IPS-18c (cell line): ENCODE measurements around the gene AGPAT4.

ENCODE experiments used
- H3K4me3 ChIP-seq: 2 replicates; pipeline ENCODE4 v1.7.0; 2013; ENCODE audit warnings: low read depth, mild to moderate bottlenecking, low read length, moderate library complexity; ENCODE audit not compliant: insufficient read depth
- H3K9me3 ChIP-seq: one replicate; pipeline ENCODE4 v1.6.1; 2013; ENCODE audit warnings: mild to moderate bottlenecking, low read length, moderate library complexity; ENCODE audit not compliant: control insufficient read depth, insufficient read depth

Gene AGPAT4

GRCh38 chr6:161169696-161170095, 104.2 kb downstream of the AGPAT4 start:
- H3K9me3 ChIP-seq, result no peaks in the 10 kb centered on the region
- H3K4me3 ChIP-seq, result no peak overlapping the region

DNA sequence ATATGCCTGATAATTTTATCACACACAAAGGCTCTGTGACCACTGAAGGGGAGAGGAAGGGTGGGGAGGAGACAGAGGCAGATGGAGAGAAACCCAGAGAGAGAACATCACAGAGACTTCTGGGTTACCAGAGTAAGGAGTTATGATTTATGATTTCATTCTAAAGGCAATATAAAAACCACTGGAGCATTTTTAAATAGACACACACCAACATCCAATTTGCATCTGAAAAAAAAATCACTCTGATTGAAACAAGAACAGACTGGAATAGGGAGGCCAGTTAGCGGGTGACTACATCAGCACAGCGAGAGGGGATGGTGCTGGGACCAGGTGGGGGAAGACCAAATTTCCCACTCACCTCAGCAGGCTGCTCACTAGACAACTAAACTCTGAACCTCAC, 104.8 kb downstream of the AGPAT4 start:
- H3K9me3 ChIP-seq, result no peaks in the 10 kb centered on the region
- no peak overlapping the region for H3K4me3 ChIP-seq

- H3K4me3 ChIP-seq, result no peak overlapping the region
Observed at GRCh38 chr6:161168281-161168891, 105.5 kb downstream of the AGPAT4 start.

DNA sequence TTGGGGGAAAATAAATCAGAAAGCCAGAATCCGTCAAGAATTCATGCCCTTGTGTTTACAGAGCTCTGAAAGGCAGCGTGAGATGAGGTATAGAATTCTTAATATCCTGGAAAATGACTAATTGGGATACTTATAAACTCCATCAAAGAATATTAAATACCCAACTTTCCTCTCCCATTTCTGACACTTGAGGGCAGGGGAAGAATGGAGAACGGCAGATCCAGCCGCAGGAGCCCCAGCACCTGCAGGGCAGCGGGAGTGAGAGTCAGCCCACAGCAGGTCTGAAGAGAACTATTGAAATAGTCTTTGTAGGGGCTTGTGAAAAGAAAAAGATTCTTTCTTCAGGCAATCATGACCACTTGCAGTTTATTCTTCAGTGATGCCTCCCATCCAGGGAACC, 107.2 kb downstream of the AGPAT4 start:
- no peak overlapping the region for H3K4me3 ChIP-seq
- H3K9me3 ChIP-seq, result no peaks in the 10 kb centered on the region

More at GRCh38 chr6:161168281-161168891, 105.5 kb downstream of the AGPAT4 start:
- no peaks in the 10 kb centered on the region for H3K9me3 ChIP-seq

GRCh38 chr6:161166176-161166575, 107.7 kb downstream of the AGPAT4 start:
- Histone ChIP-seq H3K9me3 (no peaks in the 10 kb centered on the region), H3K4me3 (no peak overlapping the region)

DNA sequence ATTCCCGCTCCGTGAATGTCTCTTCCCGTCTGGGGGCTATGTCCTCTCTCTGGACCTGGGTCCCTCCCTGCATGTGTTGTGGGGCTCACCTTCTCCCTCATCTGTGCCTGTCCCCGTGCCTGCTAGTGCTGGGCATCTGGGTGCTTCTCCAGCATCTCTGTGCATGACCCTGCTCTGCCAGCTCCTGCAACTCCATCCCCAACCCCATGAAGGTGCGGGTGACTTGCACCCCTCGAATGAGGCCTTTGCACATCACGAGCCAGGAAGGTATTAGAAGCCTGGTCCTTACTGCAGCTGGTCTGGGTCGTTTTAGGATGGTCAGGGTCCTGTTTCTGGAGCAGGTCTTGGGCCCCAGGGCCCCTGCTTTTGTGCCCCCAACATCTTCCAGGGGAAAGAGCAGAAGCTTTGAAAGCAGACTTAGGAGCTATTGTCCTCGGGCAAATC, 109.7 kb downstream of the AGPAT4 start:
- H3K4me3 ChIP-seq, result no peak overlapping the region
- H3K9me3 ChIP-seq, result no peaks in the 10 kb centered on the region

- H3K4me3 ChIP-seq, result no peak overlapping the region
- H3K9me3 ChIP-seq, result no peaks in the 10 kb centered on the region
Observed at GRCh38 chr6:161163466-161164181, 110.2 kb downstream of the AGPAT4 start.

DNA sequence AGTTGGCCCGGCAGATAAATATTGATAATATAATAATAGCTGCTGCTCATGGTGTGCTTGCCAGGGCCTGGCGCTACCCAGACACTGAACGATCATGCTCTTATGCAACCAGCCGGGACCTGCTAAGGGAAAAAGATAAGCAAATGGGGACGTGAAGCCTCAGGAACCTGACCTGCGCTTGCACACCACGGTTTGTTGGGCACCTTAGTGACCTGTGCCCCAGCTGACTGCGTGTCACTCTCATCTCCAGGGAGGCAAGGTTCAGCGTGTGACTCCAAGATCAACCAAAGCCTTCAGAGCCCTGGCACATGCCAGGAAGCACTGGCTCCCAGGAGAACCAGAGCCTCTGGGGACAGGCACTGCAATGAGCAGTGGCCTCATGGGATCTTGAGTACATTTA, 111.1 kb downstream of the AGPAT4 start:
- H3K9me3 ChIP-seq, result no peaks in the 10 kb centered on the region
- no peak overlapping the region for H3K4me3 ChIP-seq

DNA sequence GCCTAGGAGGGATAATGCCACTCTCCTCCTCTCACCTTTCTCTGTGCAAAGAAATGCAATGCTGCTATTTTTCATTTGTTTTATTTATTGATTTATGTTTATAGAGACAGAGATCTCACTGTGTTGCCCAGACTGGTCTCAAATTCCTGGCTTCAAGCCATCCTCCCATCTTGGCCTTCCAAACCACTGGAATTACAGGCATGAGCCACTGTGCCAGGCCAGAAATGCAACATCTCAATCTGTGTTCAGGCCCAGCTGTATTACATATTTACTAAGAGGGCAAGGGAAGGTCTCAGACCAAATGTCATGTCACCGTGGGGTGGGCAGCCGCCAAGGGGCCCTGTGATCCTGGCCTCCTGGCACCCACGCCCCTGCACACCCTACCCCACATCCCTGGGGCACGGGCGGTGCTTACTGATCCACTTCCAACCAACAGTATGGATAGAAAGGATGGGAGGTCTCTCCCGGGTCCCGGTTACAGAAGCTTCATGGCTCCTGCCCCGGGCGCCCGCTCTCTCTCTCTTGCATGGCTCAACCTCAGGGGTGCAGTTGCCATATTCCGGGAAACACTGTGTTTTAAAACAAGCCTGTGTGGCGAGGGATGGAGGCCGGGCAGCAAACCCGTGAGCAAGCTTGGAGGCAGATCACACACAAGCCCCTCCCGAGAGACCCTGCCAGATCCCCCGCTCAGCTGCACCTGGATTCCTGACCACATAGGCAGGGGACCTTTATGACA, 111.8 kb downstream of the AGPAT4 start:
- Histone ChIP-seq H3K4me3 (no peak overlapping the region), H3K9me3 (no peaks in the 10 kb centered on the region)

GRCh38 chr6:161161121-161161520, 112.7 kb downstream of the AGPAT4 start:
- no peaks in the 10 kb centered on the region for H3K9me3 ChIP-seq
- no peak overlapping the region for H3K4me3 ChIP-seq

DNA sequence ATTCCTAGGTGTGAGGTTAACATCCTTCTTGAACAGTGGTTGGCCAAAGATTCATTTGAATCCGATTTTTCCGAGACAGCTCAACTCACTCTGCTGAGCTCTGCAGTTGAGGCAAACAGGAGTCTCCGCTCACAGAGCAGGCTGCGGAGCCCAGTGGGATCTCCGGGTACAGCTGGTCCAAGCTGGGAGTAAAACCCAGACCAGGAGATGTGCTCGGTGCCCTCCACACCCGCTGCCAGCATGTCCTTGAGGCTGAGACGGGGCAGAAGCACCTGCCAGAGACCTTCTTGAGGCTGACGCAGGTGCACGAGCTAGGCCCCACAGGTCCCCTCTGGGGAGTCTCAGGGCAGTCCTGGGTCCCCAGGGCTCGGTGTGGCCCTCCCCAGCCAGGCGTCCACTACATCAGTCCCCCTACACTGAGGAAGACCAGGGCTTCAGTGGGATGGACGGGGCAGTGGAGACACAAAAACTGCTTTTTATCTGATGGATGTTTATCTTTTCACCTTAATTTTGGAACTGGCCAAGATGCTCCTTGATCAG, 119.0 kb downstream of the AGPAT4 start:
- Histone ChIP-seq H3K4me3 (no peak overlapping the region), H3K9me3 (no peaks in the 10 kb centered on the region)

DNA sequence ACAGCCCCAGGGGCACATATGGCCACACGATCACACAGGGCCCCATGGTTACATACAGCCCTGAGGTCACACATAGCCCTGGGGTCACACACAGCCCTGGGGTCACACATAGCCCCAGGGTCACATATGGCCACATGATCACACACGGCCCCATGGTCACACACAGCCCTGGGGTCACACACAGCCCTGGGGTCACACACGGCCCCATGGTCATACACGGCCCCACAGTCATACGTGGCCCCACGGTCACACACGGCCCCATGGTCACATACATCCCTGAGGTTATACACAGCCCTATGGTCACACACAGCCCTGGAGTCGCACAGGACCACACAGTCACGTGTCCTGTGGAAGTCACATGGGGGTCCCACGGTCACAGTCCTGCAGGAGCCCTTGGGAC, 120.1 kb downstream of the AGPAT4 start:
- no peaks in the 10 kb centered on the region for H3K9me3 ChIP-seq
- H3K4me3 ChIP-seq, result no peak overlapping the region

DNA sequence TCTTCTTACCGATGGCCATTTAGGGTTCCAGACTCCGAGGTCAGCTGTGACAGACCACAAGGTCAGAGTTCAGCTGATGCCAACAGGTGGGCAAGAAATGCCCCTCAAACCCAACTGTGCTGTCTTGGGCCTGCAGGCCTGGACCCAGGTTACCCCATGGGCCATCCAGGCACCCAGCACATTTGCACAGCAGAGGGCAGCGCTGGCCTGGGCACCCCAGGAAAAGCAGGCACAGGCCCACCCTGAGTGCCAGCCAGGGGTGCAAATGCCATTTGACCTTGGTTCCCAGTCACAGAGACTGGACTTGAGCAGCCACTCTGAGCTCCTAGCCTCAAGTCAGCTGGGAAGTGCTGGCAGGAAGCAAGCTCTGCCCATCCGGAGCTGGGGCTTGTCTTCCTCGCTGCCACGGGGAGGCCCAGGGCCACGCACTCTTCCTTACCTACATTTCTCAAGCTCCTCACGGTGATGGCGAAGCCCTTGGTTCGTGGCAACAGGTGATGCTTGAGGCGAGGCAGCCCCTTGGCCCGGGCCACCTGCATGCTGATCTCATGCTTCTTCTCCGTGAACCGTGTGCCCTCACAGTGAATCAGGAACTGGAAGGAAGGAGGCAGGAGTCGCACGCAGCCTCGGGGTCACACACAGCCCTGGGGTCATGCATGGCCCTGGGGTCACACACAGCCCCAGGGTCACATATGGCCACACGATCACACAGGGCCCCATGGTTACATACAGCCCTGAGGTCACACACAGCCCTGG, 120.8 kb downstream of the AGPAT4 start:
- Histone ChIP-seq H3K9me3 (no peaks in the 10 kb centered on the region), H3K4me3 (no peak overlapping the region)

DNA sequence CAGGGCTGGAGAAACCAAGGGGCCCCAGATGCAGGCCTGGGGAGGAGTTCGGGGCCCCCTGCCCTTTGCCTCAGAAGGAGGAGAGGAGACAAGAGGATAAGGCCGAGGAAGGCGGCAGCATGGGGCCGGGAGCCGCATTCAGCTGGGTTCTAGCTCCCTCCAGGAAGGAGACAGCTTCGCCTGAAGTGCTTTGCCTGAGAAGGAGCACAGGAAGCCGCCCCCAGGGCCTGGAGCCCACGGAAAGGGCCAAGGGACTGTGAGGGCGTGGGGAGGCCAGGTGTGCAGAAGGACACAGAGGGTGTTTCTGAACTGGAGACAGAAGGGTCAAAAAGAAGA, 121.4 kb downstream of the AGPAT4 start:
- H3K4me3 ChIP-seq, result no peak overlapping the region
- no peaks in the 10 kb centered on the region for H3K9me3 ChIP-seq

DNA sequence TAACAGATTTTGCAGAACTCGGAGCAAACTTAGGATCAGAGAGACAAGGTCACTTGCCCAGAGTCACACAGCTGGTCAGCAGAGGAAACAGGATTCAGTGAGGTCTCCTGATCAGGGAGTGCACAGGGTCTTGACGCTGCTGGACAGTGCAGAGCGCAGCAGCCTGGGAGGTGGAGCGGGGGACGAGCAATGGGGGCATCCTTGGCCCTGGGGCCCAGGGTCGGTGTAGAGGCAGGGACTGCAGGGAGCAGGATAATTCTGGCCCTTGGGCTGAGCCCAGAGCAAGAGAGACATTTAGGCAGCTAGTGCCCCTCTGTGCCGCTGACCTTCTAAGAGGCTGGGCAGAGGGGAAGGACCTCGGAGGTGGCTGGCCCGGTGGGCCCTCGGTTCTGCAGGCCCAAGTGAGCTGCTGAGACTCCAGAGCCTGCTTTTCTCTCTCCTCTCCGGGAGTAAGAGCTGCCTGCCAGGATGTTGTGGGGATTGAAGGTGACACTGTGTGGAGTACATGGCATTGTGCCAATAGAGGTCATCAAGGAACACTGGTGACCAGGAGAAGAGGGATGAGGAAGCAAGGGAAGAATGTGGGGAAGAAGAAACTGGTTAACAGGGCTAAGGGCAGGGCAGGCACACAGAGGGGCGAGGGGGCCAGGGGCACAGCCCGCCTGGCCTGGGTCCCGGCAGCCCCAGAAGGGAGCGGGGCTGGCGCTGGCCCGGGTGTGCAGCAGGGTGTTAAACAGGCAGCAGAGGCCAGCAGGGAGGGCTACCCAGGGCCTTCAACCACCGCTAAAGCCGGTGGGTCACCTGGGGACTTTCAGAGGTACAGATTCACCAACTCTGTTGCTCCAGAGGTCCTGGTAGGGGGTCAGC, 122.0 kb downstream of the AGPAT4 start:
- Histone ChIP-seq H3K4me3 (no peak overlapping the region), H3K9me3 (no peaks in the 10 kb centered on the region)

- H3K4me3 ChIP-seq, result no peak overlapping the region
- H3K9me3 ChIP-seq, result no peaks in the 10 kb centered on the region
Observed at GRCh38 chr6:161151059-161151645, 122.7 kb downstream of the AGPAT4 start.
